ENCODE data around the gene LCP1.

The LCP1 gene

DNA sequence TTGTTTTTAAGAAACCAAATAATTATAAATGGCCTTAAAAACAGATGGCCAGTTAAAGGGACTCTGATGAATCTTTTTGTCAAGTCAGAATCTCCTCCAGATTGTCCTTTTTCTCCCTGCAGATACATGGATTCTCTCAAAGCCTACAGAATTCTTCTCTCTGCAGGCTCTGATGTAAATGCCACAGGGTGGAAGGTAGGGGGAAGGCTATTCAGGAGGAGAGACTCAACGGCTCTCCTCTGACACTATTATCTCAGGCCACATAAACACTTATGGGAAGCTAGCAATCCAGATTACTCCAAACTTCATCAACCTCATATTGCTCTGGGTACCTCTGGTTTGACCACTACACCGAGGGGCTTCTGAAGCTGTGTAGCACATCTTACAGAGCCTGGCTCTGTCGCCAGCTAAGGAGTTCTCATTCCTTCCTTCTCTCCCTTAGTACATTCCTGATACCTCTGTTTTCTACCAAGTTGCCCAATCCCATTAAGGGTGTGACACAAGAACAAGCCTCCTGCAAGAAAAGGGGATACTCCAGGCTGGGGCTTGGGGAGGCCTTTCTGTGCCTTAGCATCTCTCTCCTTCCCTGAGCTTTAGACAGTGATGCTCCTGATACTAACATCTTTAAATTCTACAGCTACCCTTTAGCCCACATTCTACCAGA, 14.9 kb downstream of the LCP1 start:
- no peaks in the 10 kb centered on the region for H3K27me3 ChIP-seq (ENCODE audit: control insufficient read depth, low read length)
- peaks cover 68% of the 10 kb centered on the region for H4K20me1 ChIP-seq (ENCODE audit: control insufficient read depth, insufficient read depth, low read depth, low read length)
- no peak overlapping the region for H3K27ac ChIP-seq (ENCODE audit: low read depth, low read length)
- peaks cover 80% of the 10 kb centered on the region for H3K36me3 ChIP-seq (ENCODE audit: control insufficient read depth, low read length)
- H3K4me1 ChIP-seq (ENCODE audit: control insufficient read depth, low read length), result peaks cover 85% of the 10 kb centered on the region
- peaks cover 17% of the 10 kb centered on the region for H3F3A ChIP-seq (ENCODE audit: control insufficient read depth, insufficient read depth)
- no peaks in the 10 kb centered on the region for H3K9me2 ChIP-seq (replicated peaks; ENCODE audit: control insufficient read depth, low read length)
- H3K9me3 ChIP-seq (ENCODE audit: control insufficient read depth, insufficient read depth, low read length), result no peaks in the 10 kb centered on the region
- H3K4me3 ChIP-seq (ENCODE audit: low read length), result peak overlapping the region; percentile 13
- TF ChIP-seq EZH2phosphoT487 (IDR thresholded peaks at IDR 0.05; ENCODE audit: borderline replicate concordance, low read length), result no peak
- TF ChIP-seq, protein P1, sequence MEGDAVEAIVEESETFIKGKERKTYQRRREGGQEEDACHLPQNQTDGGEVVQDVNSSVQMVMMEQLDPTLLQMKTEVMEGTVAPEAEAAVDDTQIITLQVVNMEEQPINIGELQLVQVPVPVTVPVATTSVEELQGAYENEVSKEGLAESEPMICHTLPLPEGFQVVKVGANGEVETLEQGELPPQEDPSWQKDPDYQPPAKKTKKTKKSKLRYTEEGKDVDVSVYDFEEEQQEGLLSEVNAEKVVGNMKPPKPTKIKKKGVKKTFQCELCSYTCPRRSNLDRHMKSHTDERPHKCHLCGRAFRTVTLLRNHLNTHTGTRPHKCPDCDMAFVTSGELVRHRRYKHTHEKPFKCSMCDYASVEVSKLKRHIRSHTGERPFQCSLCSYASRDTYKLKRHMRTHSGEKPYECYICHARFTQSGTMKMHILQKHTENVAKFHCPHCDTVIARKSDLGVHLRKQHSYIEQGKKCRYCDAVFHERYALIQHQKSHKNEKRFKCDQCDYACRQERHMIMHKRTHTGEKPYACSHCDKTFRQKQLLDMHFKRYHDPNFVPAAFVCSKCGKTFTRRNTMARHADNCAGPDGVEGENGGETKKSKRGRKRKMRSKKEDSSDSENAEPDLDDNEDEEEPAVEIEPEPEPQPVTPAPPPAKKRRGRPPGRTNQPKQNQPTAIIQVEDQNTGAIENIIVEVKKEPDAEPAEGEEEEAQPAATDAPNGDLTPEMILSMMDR (IDR thresholded peaks at IDR 0.05; ENCODE audit: low read depth, low read length, poor library complexity, severe bottlenecking), result no peak
- H3K79me2 ChIP-seq (ENCODE audit: control insufficient read depth, low read length), result peaks cover 97% of the 10 kb centered on the region
- H3K4me2 ChIP-seq (ENCODE audit: low read length), result peak overlapping the region; percentile 78

DNA sequence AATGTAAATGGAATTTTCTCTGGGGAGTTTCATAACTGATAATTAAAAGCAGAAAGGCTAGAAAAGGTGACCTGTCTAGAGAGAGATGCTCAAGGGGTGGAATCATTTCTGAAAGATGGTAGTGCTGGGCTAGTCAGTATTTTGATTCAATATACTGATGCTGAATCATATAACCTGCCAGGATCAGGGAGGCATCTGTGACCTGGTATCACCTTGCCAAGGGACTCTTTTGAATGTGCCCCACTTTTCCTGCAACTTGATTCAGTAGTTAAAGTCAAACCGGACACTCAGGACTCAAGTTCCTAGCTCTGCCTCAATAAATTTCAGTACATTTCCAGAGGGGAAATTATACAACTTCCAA, 15.8 kb downstream of the LCP1 start:
- peaks cover 83% of the 10 kb centered on the region for H3K4me1 ChIP-seq (ENCODE audit: control insufficient read depth, low read length)
- peaks cover 97% of the 10 kb centered on the region for H3K79me2 ChIP-seq (ENCODE audit: control insufficient read depth, low read length)

DNA sequence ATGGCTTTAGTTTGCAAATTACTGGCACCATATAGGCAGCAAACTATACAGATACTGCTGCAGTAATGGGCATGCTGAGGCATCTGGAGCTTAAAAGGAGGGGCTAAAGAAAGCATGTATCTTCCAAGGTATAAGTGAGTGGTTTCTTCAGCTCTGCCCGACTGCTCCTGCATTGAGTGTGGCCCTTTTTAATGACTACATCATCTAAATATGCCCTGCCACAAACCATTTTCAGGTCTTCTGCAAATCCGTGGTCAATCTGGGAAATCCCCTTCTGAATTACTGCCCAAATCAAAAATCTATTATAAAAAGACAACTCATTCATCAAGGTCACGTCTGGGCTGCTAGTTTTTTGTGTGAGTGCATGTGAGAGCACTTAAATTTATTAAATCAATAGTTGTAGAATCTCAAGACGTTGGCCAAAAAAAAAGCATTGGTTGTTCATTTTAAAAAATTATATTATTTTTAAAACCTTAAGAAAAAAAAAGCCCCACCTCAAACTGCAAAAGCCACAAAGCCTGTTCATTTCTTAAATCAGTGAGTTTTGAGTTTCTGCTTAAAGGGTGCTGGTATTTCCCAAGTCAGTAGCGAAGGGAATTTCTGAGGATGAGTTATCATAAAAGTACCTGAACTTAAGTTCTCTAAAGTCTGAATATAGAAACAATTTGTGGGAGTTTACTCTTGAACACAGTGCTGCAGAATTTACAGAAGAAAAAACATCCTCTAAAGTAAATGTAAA, 16.3 kb downstream of the LCP1 start:
- H3K79me2 ChIP-seq (ENCODE audit: control insufficient read depth, low read length), result peaks cover 97% of the 10 kb centered on the region
- H3K9me3 ChIP-seq (ENCODE audit: control insufficient read depth, insufficient read depth, low read length), result no peaks in the 10 kb centered on the region
- no peak for TF ChIP-seq EZH2phosphoT487 (IDR thresholded peaks at IDR 0.05; ENCODE audit: borderline replicate concordance, low read length)
- TF ChIP-seq, protein P1 (IDR thresholded peaks at IDR 0.05; ENCODE audit: low read depth, low read length, poor library complexity, severe bottlenecking), result no peak
- no peaks in the 10 kb centered on the region for H3K27me3 ChIP-seq (ENCODE audit: control insufficient read depth, low read length)
- peaks cover 82% of the 10 kb centered on the region for H3K4me1 ChIP-seq (ENCODE audit: control insufficient read depth, low read length)
- peaks cover 70% of the 10 kb centered on the region for H3K36me3 ChIP-seq (ENCODE audit: control insufficient read depth, low read length)
- H3F3A ChIP-seq (ENCODE audit: control insufficient read depth, insufficient read depth), result peaks cover 25% of the 10 kb centered on the region
- H3K4me3 ChIP-seq (ENCODE audit: low read length), result 0 out of 2 replicates have a peak overlapping the region, but pooled peaks have one; percentile 12
- peaks cover 57% of the 10 kb centered on the region for H4K20me1 ChIP-seq (ENCODE audit: control insufficient read depth, insufficient read depth, low read depth, low read length)
- H3K4me2 ChIP-seq (ENCODE audit: low read length), result peak overlapping the region; percentile 78
- peak overlapping the region; percentile 17; the same call in 1 of the 2 replicates for H3K27ac ChIP-seq (ENCODE audit: low read depth, low read length)
- H3K9me2 ChIP-seq (replicated peaks; ENCODE audit: control insufficient read depth, low read length), result no peaks in the 10 kb centered on the region

More for the DNA sequence above, 15.8 kb downstream of the LCP1 start:
- Histone ChIP-seq H3K4me2 (ENCODE audit: low read length) (peak overlapping the region; percentile 78), H3K9me3 (ENCODE audit: control insufficient read depth, insufficient read depth, low read length) (no peaks in the 10 kb centered on the region), H4K20me1 (ENCODE audit: control insufficient read depth, insufficient read depth, low read depth, low read length) (peaks cover 63% of the 10 kb centered on the region), H3K27me3 (ENCODE audit: control insufficient read depth, low read length) (no peaks in the 10 kb centered on the region), H3K4me3 (ENCODE audit: low read length) (0 out of 2 replicates have a peak overlapping the region, but pooled peaks have one; percentile 12), H3K9me2 (replicated peaks; ENCODE audit: control insufficient read depth, low read length) (no peaks in the 10 kb centered on the region), H3F3A (ENCODE audit: control insufficient read depth, insufficient read depth) (peaks cover 24% of the 10 kb centered on the region), H3K36me3 (ENCODE audit: control insufficient read depth, low read length) (peaks cover 72% of the 10 kb centered on the region), H3K27ac (ENCODE audit: low read depth, low read length) (peak overlapping the region; percentile 17; the same call in 1 of the 2 replicates)
- TF ChIP-seq, protein P1 (IDR thresholded peaks at IDR 0.05; ENCODE audit: low read depth, low read length, poor library complexity, severe bottlenecking), result no peak
- TF ChIP-seq EZH2phosphoT487 (IDR thresholded peaks at IDR 0.05; ENCODE audit: borderline replicate concordance, low read length), result no peak

All from DOHH2 (cell line).